GM19395 (cell line): ENCODE results near the gene HAPLN3.

Experiments used
- ATAC-seq: cut with Tn5 transposase; IDR thresholded peaks from one replicate; pipeline ENCODE4 v1.9.1; 2021; ENCODE audit warnings: mild to moderate bottlenecking, moderate library complexity; ENCODE audit not compliant: unreplicated experiment

The HAPLN3 gene

DNA sequence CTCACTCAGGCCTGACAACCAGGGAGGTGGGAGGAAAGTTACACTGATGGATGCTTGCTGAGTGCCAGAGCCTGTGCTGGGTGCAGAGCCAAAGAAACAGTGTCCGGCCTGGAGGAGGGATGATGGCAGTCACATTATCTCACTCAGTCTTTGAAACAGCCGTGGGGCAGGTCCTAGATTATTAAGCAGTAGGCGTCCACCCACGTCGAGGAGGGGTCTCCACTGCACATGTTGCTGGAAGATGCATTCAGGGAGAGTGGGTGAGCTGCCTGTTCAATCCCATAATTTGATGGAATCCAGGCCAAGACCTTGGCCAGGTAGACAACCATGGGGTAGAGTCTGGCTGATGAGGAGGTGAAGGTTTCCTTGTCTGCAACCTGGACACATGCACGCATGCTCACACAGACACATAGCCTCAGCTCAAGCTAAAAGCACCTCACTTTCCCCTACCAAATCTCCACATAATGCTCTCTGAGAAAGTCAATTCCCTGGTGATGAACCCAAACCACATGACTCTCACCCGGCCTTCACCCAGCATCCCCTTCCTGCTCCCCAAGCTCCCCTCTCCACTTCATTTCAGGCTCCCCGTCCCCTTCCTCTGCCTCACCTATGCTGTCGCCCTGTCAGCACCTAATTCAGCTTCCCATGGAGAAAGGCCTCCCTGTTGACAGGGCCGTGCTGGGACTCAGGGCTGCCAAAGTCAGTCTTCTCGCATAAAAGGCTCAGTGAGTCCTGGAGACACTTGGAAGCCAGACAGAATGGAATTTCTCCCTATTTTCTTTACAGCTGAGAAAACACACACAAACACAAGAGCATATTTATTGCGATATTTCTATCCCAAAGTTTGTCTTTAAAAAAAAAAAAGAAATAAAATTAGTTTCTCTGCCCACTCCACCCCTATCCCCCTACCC, 62.3 kb downstream of the HAPLN3 start:
- no peak for ATAC-seq

- ATAC-seq, result no peak
Observed at GRCh38 chr15:88830016-88830415, 65.3 kb downstream of the HAPLN3 start.

GRCh38 chr15:88828791-88829190, 66.6 kb downstream of the HAPLN3 start:
- no peak for ATAC-seq
